ENCODE measurements around the gene RAB11A.

RAB11A gene

DNA sequence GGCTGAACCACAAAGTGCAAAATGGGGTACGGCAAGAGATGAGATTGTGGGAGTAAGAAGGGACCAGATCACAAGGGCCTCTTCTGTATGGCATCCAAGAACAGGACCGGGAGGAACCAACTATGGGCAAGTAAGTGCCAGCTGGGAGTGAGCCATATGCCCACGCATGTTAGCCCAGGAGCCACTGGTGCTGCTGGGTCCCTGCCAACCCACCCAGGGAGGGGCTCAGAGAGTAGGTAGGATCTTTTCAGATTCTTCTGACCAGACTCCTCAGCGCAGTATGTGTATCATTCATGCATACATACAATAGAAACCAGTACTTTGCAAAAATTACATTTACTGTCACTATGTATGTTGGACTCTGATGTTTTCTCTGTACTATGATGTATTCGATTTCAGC is 54.0 kb downstream of the RAB11A start:
- no peak for ATAC-seq
- TF ChIP-seq BACH2 (CRISPR knock-in tag; IDR thresholded peaks at IDR 0.05; ENCODE audit: borderline replicate concordance) (no peak), CSDC2 (CRISPR knock-in tag; IDR thresholded peaks at IDR 0.05) (no peak), OSR1 (CRISPR knock-in tag; IDR thresholded peaks at IDR 0.05) (no peak), ZFP30 (CRISPR knock-in tag; IDR thresholded peaks at IDR 0.05) (no peak), RARB (CRISPR knock-in tag; IDR thresholded peaks at IDR 0.05) (no peak), ZFP3 (CRISPR knock-in tag; IDR thresholded peaks at IDR 0.05) (no peak), TOX (CRISPR knock-in tag; IDR thresholded peaks at IDR 0.05; ENCODE audit: borderline replicate concordance) (no peak), ARNTL (CRISPR knock-in tag; IDR thresholded peaks at IDR 0.05; ENCODE audit: borderline replicate concordance, low read depth) (no peak), TCF4 (CRISPR knock-in tag; IDR thresholded peaks at IDR 0.05; ENCODE audit: borderline replicate concordance) (no peak), ZC3H10 (CRISPR knock-in tag; IDR thresholded peaks at IDR 0.05) (no peak), ZNF565 (CRISPR knock-in tag; conservative IDR thresholded peaks at IDR 0.05; ENCODE audit: low read depth) (no peak), ZNF70 (CRISPR knock-in tag; IDR thresholded peaks at IDR 0.05) (no peak), ESRRG (CRISPR knock-in tag; IDR thresholded peaks at IDR 0.05) (no peak), ISL1 (CRISPR knock-in tag; IDR thresholded peaks at IDR 0.05) (no peak), GLIS3 (CRISPR knock-in tag; IDR thresholded peaks at IDR 0.05) (no peak), PPARA (CRISPR knock-in tag; IDR thresholded peaks at IDR 0.05; ENCODE audit: borderline replicate concordance) (no peak), ZNF8 (CRISPR knock-in tag; IDR thresholded peaks at IDR 0.05) (no peak)
- TF ChIP-seq, protein P1, sequence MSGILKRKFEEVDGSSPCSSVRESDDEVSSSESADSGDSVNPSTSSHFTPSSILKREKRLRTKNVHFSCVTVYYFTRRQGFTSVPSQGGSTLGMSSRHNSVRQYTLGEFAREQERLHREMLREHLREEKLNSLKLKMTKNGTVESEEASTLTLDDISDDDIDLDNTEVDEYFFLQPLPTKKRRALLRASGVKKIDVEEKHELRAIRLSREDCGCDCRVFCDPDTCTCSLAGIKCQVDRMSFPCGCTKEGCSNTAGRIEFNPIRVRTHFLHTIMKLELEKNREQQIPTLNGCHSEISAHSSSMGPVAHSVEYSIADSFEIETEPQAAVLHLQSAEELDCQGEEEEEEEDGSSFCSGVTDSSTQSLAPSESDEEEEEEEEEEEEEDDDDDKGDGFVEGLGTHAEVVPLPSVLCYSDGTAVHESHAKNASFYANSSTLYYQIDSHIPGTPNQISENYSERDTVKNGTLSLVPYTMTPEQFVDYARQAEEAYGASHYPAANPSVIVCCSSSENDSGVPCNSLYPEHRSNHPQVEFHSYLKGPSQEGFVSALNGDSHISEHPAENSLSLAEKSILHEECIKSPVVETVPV (CRISPR knock-in tag; IDR thresholded peaks at IDR 0.05): no peak
- TF ChIP-seq, protein P2, sequence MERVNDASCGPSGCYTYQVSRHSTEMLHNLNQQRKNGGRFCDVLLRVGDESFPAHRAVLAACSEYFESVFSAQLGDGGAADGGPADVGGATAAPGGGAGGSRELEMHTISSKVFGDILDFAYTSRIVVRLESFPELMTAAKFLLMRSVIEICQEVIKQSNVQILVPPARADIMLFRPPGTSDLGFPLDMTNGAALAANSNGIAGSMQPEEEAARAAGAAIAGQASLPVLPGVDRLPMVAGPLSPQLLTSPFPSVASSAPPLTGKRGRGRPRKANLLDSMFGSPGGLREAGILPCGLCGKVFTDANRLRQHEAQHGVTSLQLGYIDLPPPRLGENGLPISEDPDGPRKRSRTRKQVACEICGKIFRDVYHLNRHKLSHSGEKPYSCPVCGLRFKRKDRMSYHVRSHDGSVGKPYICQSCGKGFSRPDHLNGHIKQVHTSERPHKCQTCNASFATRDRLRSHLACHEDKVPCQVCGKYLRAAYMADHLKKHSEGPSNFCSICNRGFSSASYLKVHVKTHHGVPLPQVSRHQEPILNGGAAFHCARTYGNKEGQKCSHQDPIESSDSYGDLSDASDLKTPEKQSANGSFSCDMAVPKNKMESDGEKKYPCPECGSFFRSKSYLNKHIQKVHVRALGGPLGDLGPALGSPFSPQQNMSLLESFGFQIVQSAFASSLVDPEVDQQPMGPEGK (CRISPR knock-in tag; IDR thresholded peaks at IDR 0.05; ENCODE audit: borderline replicate concordance): no peak
- TF ChIP-seq, protein P3, sequence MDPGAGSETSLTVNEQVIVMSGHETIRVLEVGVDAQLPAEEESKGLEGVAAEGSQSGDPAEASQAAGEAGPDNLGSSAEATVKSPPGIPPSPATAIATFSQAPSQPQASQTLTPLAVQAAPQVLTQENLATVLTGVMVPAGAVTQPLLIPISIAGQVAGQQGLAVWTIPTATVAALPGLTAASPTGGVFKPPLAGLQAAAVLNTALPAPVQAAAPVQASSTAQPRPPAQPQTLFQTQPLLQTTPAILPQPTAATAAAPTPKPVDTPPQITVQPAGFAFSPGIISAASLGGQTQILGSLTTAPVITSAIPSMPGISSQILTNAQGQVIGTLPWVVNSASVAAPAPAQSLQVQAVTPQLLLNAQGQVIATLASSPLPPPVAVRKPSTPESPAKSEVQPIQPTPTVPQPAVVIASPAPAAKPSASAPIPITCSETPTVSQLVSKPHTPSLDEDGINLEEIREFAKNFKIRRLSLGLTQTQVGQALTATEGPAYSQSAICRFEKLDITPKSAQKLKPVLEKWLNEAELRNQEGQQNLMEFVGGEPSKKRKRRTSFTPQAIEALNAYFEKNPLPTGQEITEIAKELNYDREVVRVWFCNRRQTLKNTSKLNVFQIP (CRISPR knock-in tag; IDR thresholded peaks at IDR 0.05; ENCODE audit: borderline replicate concordance, low read depth): no peak

DNA sequence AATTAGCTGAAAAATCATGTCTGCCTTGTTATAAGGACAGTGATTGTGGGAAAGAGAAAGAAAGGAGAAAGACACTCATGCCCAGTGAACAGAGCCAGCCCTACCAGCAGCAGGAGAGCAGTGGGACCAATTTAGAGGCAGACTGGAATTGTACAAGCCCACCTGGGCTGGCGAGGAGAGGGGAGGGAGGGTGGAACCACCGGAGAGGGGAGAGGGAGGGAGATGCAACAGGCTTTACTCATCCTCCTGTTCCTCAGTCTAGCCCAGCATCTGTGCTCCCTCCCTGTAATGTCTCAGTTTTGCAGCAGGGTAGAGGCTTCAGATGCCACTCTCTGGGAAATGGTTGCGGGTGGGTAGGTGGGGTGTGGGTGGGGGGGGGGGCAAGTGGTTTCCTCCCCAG is 54.7 kb downstream of the RAB11A start:
- ATAC-seq: no peak
- TF ChIP-seq OSR1 (CRISPR knock-in tag; IDR thresholded peaks at IDR 0.05): no peak
- TF ChIP-seq TOX (CRISPR knock-in tag; IDR thresholded peaks at IDR 0.05; ENCODE audit: borderline replicate concordance): no peak
- TF ChIP-seq, protein P3 (CRISPR knock-in tag; IDR thresholded peaks at IDR 0.05; ENCODE audit: borderline replicate concordance, low read depth): no peak
- no peak for TF ChIP-seq ZC3H10 (CRISPR knock-in tag; IDR thresholded peaks at IDR 0.05)
- TF ChIP-seq GLIS3 (CRISPR knock-in tag; IDR thresholded peaks at IDR 0.05): no peak
- TF ChIP-seq RARB (CRISPR knock-in tag; IDR thresholded peaks at IDR 0.05): no peak
- no peak for TF ChIP-seq ZFP30 (CRISPR knock-in tag; IDR thresholded peaks at IDR 0.05)
- no peak for TF ChIP-seq BACH2 (CRISPR knock-in tag; IDR thresholded peaks at IDR 0.05; ENCODE audit: borderline replicate concordance)
- no peak for TF ChIP-seq CSDC2 (CRISPR knock-in tag; IDR thresholded peaks at IDR 0.05)
- TF ChIP-seq, protein P4, sequence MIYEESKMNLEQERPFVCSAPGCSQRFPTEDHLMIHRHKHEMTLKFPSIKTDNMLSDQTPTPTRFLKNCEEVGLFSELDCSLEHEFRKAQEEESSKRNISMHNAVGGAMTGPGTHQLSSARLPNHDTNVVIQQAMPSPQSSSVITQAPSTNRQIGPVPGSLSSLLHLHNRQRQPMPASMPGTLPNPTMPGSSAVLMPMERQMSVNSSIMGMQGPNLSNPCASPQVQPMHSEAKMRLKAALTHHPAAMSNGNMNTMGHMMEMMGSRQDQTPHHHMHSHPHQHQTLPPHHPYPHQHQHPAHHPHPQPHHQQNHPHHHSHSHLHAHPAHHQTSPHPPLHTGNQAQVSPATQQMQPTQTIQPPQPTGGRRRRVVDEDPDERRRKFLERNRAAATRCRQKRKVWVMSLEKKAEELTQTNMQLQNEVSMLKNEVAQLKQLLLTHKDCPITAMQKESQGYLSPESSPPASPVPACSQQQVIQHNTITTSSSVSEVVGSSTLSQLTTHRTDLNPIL (CRISPR knock-in tag; IDR thresholded peaks at IDR 0.05; ENCODE audit: low read depth): no peak
- TF ChIP-seq ZNF8 (CRISPR knock-in tag; IDR thresholded peaks at IDR 0.05): no peak
- TF ChIP-seq, protein P5, sequence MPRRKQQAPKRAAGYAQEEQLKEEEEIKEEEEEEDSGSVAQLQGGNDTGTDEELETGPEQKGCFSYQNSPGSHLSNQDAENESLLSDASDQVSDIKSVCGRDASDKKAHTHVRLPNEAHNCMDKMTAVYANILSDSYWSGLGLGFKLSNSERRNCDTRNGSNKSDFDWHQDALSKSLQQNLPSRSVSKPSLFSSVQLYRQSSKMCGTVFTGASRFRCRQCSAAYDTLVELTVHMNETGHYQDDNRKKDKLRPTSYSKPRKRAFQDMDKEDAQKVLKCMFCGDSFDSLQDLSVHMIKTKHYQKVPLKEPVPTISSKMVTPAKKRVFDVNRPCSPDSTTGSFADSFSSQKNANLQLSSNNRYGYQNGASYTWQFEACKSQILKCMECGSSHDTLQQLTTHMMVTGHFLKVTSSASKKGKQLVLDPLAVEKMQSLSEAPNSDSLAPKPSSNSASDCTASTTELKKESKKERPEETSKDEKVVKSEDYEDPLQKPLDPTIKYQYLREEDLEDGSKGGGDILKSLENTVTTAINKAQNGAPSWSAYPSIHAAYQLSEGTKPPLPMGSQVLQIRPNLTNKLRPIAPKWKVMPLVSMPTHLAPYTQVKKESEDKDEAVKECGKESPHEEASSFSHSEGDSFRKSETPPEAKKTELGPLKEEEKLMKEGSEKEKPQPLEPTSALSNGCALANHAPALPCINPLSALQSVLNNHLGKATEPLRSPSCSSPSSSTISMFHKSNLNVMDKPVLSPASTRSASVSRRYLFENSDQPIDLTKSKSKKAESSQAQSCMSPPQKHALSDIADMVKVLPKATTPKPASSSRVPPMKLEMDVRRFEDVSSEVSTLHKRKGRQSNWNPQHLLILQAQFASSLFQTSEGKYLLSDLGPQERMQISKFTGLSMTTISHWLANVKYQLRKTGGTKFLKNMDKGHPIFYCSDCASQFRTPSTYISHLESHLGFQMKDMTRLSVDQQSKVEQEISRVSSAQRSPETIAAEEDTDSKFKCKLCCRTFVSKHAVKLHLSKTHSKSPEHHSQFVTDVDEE (CRISPR knock-in tag; IDR thresholded peaks at IDR 0.05): no peak
- TF ChIP-seq, protein P1 (CRISPR knock-in tag; IDR thresholded peaks at IDR 0.05): no peak
- no peak for TF ChIP-seq ZNF70 (CRISPR knock-in tag; IDR thresholded peaks at IDR 0.05)

All from SK-N-SH treated with all-trans-retinoic acid at 6 μM for 48 hours (cell line).